Gastrocnemius medialis (tissue), 4 donors: Measurements from ENCODE around the gene NFATC2IP. TPM values are rescaled to one million over a fixed set of nuclear protein-coding genes. Genes with fewer than 3 reads are reported as not detected.

Source experiments
- ATAC-seq, 2 donors: fragments of 150-250 bp; one replicate each; pipeline ENCODE4 v1.9.1; 2016
- DNase-seq, 2 donors: peaks; one replicate each; pipeline ENCODE4 v3.0.0-alpha.2; 2019
- H3K27ac ChIP-seq, 4 donors: fragments of 200-600 bp; sonication (generic); 1 replicate in 1 of 4; 2 replicates in 3 of 4; pipeline ENCODE4 v1.5.1; 2016 to 2018; ENCODE audit warnings: mild to moderate bottlenecking in 2 of 4, moderate library complexity in 1 of 4
- H3K27me3 ChIP-seq, 3 donors: fragments of 200-600 bp; sonication (generic) in 2 of 3; 1 replicate in 1 of 3; 2 replicates in 2 of 3; pipeline versions ENCODE4 v1.5.1 to v1.6.0; 2016 to 2019; ENCODE audit warnings: mild to moderate bottlenecking in 1 of 3, moderate library complexity in 1 of 3
- H3K36me3 ChIP-seq, 2 donors: fragments of 200-600 bp; sonication (generic) in 1 of 2; one replicate each; pipeline ENCODE4 v1.5.1; 2017 to 2018
- H3K4me1 ChIP-seq, 2 donors: fragments of 200-600 bp; sonication (generic) in 1 of 2; one replicate each; pipeline ENCODE4 v1.5.1; 2016 to 2017; ENCODE audit warnings: mild to moderate bottlenecking in 2 of 2
- H3K4me3 ChIP-seq, 4 donors: fragments of 200-600 bp; sonication (generic) in 3 of 4; 1 replicate in 1 of 4; 2 replicates in 3 of 4; pipeline ENCODE4 v1.5.1; 2016 to 2019; ENCODE audit warnings: mild to moderate bottlenecking in 2 of 4
- H3K9me3 ChIP-seq, 3 donors: fragments of 200-600 bp; sonication (generic) in 2 of 3; 1 replicate in 1 of 3; 2 replicates in 2 of 3; pipeline ENCODE4 v1.5.1; 2016 to 2019
- POLR2A ChIP-seq, 2 donors: fragments of 450-650 bp; IDR thresholded peaks; one replicate each; pipeline ENCODE4 v1.6.1; 2017; ENCODE audit warnings: antibody characterized with exemption in 2 of 2, mild to moderate bottlenecking in 2 of 2, moderate library complexity in 2 of 2
- in situ Hi-C, 4 donors: fragments of 200-750 bp; cut with MboI; loops; one replicate each; pipeline versions ENCODE4 v1.15.0 to v1.8.0; 2017; ENCODE audit warnings: low sequenced_read_pairs in 4 of 4
- intact Hi-C: fragments of 100-400 bp; cut with DNase I; formaldehyde crosslinking; loops from one replicate; pipeline ENCODE4 v1.15.1; 2023; ENCODE audit warnings: low total_unique reads
- total RNA-seq, 4 donors: library from RNA; depleted of rRNA; stranded (reverse); fragments of >200 nt; gene quantifications; one replicate each; pipeline versions ENCODE4 v1.1.0 to v1.2.3, GENCODE V29; 2016
- TF ChIP-seq, protein P1 (sequence below), 5 experiments: fragments of 450-650 bp in 3 of 5; fragments of 200-600 bp in 2 of 5; sonication (generic) in 2 of 5; IDR thresholded peaks in 4 of 5; conservative IDR thresholded peaks in 1 of 5; 1 replicate in 4 of 5; 2 replicates in 1 of 5; pipeline ENCODE4 v1.5.1; 2016 to 2019; ENCODE audit warnings: antibody characterized with exemption in 5 of 5, mild to moderate bottlenecking in 3 of 5, moderate library complexity in 3 of 5

NFATC2IP gene
- total RNA-seq, 4 donors from 2014 or later: 10.3 to 18.5 (median 14.2) TPM

DNA sequence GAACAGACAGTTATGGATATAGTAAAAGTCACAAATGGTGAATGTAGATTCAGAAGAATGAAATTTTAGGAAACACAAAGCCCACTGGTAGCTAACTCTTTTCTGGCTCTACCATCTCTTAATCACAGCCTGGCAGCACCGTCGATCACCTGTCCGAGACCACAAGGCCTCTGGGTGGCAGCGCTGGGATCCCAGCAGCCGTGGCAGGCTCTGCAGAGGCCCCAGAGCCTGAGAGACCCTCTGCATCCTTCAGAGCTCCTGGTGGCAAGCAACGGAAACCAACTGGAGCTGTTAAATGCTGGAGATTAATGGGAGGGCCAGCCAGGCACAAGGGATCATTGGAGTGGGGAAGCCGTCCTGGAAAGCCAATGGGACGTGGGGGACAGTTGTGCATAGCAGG lies 60.4 kb downstream of the NFATC2IP start:
- Histone ChIP-seq H3K27ac (no peak overlapping the region), H3K9me3 (no peaks in the 10 kb centered on the region), H3K4me3 (no peak overlapping the region), H3K36me3 (no peaks in the 10 kb centered on the region), H3K27me3 (no peaks in the 10 kb centered on the region), H3K4me1 (no peaks in the 10 kb centered on the region)
- intact Hi-C loops (no loop called here), in situ Hi-C loops (no loop called here)
- no peak for TF ChIP-seq POLR2A (IDR thresholded peaks at IDR 0.05)
- TF ChIP-seq, protein P1, sequence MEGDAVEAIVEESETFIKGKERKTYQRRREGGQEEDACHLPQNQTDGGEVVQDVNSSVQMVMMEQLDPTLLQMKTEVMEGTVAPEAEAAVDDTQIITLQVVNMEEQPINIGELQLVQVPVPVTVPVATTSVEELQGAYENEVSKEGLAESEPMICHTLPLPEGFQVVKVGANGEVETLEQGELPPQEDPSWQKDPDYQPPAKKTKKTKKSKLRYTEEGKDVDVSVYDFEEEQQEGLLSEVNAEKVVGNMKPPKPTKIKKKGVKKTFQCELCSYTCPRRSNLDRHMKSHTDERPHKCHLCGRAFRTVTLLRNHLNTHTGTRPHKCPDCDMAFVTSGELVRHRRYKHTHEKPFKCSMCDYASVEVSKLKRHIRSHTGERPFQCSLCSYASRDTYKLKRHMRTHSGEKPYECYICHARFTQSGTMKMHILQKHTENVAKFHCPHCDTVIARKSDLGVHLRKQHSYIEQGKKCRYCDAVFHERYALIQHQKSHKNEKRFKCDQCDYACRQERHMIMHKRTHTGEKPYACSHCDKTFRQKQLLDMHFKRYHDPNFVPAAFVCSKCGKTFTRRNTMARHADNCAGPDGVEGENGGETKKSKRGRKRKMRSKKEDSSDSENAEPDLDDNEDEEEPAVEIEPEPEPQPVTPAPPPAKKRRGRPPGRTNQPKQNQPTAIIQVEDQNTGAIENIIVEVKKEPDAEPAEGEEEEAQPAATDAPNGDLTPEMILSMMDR (IDR thresholded peaks at IDR 0.05 in 4 of 5, conservative IDR thresholded peaks at IDR 0.05 in 1 of 5): no peak
- DNase-seq: no peak
- ATAC-seq: no peak

DNA sequence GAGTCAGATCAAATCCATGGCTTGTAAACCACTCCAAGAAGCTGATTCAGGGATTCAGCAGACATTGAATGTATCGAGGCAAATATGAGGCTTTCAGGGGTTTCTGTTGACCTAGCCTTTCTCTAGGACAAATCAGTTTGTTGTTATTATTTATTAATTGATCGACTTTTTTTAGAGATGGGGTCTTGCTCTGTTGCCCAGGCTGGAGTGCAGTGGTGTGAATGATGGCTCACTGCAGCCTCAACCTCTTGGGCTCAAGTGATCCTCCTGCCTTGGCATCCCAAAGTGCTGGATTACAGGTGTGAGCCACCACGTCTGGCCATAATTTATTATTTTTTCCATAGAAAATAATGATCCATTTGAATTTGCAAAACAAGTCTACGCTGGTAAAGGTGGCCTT lies 61.1 kb downstream of the NFATC2IP start:
- Histone ChIP-seq H3K9me3 (no peaks in the 10 kb centered on the region), H3K4me3 (no peak overlapping the region), H3K27me3 (no peaks in the 10 kb centered on the region), H3K4me1 (no peaks in the 10 kb centered on the region), H3K36me3 (no peaks in the 10 kb centered on the region), H3K27ac (no peak overlapping the region)
- no peak for TF ChIP-seq POLR2A (IDR thresholded peaks at IDR 0.05)
- TF ChIP-seq, protein P1 (IDR thresholded peaks at IDR 0.05 in 4 of 5, conservative IDR thresholded peaks at IDR 0.05 in 1 of 5): no peak
- in situ Hi-C loops: no loop called here
- no peak for ATAC-seq
- intact Hi-C loops: no loop called here
- no peak for DNase-seq

DNA sequence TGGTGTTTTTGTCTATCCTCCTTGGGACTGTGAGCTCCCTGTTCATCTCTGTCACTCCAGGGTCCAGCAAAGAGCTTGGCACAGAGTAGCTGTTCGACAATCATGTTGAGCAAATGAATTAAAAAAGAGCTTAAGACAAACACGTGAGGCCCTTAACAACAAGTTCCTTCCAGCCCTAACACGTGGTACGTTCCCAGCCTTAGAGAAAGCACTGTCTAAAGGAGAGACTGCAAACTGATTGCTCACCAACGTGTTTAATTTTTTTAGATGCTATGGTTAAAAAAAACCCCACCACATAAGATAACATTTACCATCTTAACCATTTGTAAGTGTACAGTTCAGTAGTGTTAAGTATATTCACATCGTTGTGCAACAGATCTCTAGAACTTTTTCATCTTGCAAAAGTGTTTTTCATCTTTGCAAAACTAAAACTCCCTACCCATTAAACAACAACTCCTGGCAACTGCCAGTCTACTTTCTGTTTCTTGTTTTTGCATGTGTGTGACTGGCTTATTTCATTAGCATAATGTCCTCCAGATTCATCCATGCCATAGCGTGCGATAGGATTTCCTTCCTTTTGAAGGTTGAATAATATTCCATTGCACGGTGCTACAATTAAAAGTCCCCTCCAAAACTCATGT lies 62.3 kb downstream of the NFATC2IP start:
- Histone ChIP-seq H3K9me3 (no peaks in the 10 kb centered on the region), H3K4me1 (no peaks in the 10 kb centered on the region), H3K4me3 (no peak overlapping the region), H3K36me3 (no peaks in the 10 kb centered on the region), H3K27me3 (no peaks in the 10 kb centered on the region), H3K27ac (no peak overlapping the region)
- intact Hi-C loops (no loop called here), in situ Hi-C loops (no loop called here)
- no peak for DNase-seq
- TF ChIP-seq, protein P1 (IDR thresholded peaks at IDR 0.05 in 4 of 5, conservative IDR thresholded peaks at IDR 0.05 in 1 of 5): no peak
- no peak for TF ChIP-seq POLR2A (IDR thresholded peaks at IDR 0.05)
- no peak for ATAC-seq

DNA sequence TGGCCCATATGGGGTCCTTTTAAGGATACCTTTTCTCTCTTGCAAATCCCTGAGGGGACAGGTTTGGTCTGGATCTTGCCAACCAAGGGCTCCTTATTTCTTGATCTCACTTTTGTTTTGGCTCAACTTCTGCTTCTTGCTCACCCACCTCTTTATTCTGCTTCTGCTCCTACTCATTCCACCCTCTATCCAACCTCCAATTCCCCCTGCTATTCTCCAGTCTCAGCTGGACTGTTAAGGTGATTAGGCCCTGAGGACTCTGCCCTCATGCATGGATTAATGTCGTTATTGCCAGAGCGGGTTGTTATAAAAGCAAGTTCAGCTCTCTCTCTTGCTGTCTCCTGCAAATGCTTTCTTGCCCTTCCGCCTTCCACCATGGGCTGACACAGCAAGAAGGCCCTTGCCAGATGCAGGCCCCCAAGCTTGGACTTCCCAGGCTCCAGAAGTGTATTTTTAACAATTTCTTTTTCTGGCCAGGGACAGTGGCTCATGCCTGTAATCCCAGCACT lies 63.9 kb downstream of the NFATC2IP start:
- H3K36me3 ChIP-seq: no peaks in the 10 kb centered on the region
- ATAC-seq (no peak), DNase-seq (no peak)
- intact Hi-C loops (no loop called here), in situ Hi-C loops (no loop called here)
- TF ChIP-seq, protein P1 (IDR thresholded peaks at IDR 0.05 in 4 of 5, conservative IDR thresholded peaks at IDR 0.05 in 1 of 5): no peak
- no peak for TF ChIP-seq POLR2A (IDR thresholded peaks at IDR 0.05)
- no peaks in the 10 kb centered on the region for H3K27me3 ChIP-seq
- no peak overlapping the region for H3K4me3 ChIP-seq
- no peaks in the 10 kb centered on the region for H3K4me1 ChIP-seq
- H3K9me3 ChIP-seq: no peaks in the 10 kb centered on the region
- no peak overlapping the region for H3K27ac ChIP-seq

Other genes starting within 250 kb of the NFATC2IP start
- gene EIF3C, start 239.5 kb upstream of the NFATC2IP start, total RNA-seq: 100 to 1,000 TPM; 146 to 363 (median 247) TPM
- not detected for gene NPIPB9, start 199.2 kb upstream of the NFATC2IP start, total RNA-seq
- gene ATXN2L, start 127.9 kb upstream of the NFATC2IP start, total RNA-seq: 10 to 100 TPM; 24.0 to 68.6 (median 47.7) TPM
- 100 to 1,000 TPM; 140 to 196 (median 167) TPM for gene TUFM, start 104.6 kb upstream of the NFATC2IP start, total RNA-seq
- gene SH2B1, start 87.1 kb upstream of the NFATC2IP start, total RNA-seq: 10 to 100 TPM; 13.9 to 28.5 (median 20.6) TPM
- gene ATP2A1, start 72.4 kb upstream of the NFATC2IP start, total RNA-seq: 100 to 1,000 TPM; 380 to 909 (median 764) TPM
- 10 to 100 TPM in 1 of 4 donors, 1 to 10 TPM in 3; 2.9 to 13.9 (median 6.4) TPM for gene RABEP2, start 25.7 kb upstream of the NFATC2IP start, total RNA-seq
- not detected for gene CD19, start 19.0 kb upstream of the NFATC2IP start, total RNA-seq
- 10 to 100 TPM; 12.7 to 26.0 (median 23.4) TPM for gene SPNS1, start 23.8 kb downstream of the NFATC2IP start, total RNA-seq
- under 1 TPM in 2 of 4 donors, not detected in 2; 0.31 to 0.49 TPM for gene LAT, start 34.1 kb downstream of the NFATC2IP start, total RNA-seq